IMR-90 (cell line): ENCODE measurements around the gene LAMA5. TPM values are rescaled to one million over a fixed set of nuclear protein-coding genes. Genes with fewer than 3 reads are reported as not detected.

Source experiments
- ATAC-seq: fragments of 200-7000 bp; cut with Tn5 transposase; 2 replicates; pipeline ENCODE4 v1.9.1; 2020; ENCODE audit warnings: low read depth, mild to moderate bottlenecking, moderate library complexity
- BruUV-seq: library from RNA; stranded (reverse); fragments of 400-500 nt; replicated peaks from 2 replicates; lab custom pipeline; 2021; lab: Mats Ljungman, UMichigan
- CTCF ChIA-PET: fragments of 300-600 bp; formaldehyde crosslinking; extraction: SDS; loops from one replicate; lab custom pipeline; 2021; ENCODE audit warnings: antibody characterized with exemption; lab: Yijun Ruan, JAX
- POLR2A ChIA-PET: fragments of 300-600 bp; sonication (Branson Sonifier 250); formaldehyde crosslinking; loops from one replicate; lab custom pipeline; 2022; ENCODE audit warnings: antibody characterized with exemption; ENCODE audit not compliant: unreplicated experiment; lab: Charles Lee
- DNase-seq: peaks from one replicate; pipeline ENCODE4 v3.0.0; 2013
- H2AFZ ChIP-seq: replicated peaks from 2 replicates; pipeline ENCODE3; 2013; ENCODE audit warnings: low read length, mild to moderate bottlenecking; ENCODE audit not compliant: poor library complexity
- H2AK5ac ChIP-seq: 2 replicates; pipeline ENCODE4 v1.6.1; 2013; ENCODE audit warnings: low read depth, low read length, inconsistent platforms
- H2AK9ac ChIP-seq: replicated peaks from 2 replicates; pipeline ENCODE3; 2013; ENCODE audit warnings: mild to moderate bottlenecking, low read depth, low read length, moderate library complexity; ENCODE audit not compliant: poor library complexity
- H2BK120ac ChIP-seq: 2 replicates; pipeline ENCODE4 v1.6.1; 2013; ENCODE audit warnings: low read depth, low read length, inconsistent platforms
- H2BK15ac ChIP-seq: 3 replicates; pipeline ENCODE4 v1.6.1; 2013; ENCODE audit warnings: low read depth, low read length, inconsistent platforms
- H2BK20ac ChIP-seq: 2 replicates; pipeline ENCODE4 v1.6.1; 2013; ENCODE audit warnings: low read depth, mild to moderate bottlenecking, inconsistent platforms, low read length, moderate library complexity
- H2BK5ac ChIP-seq: 2 replicates; pipeline ENCODE4 v1.6.1; 2013; ENCODE audit warnings: mild to moderate bottlenecking, low read depth, low read length, inconsistent platforms; ENCODE audit not compliant: poor library complexity, severe bottlenecking
- H3K14ac ChIP-seq: replicated peaks from 2 replicates; pipeline ENCODE4 v1.6.1; 2013; ENCODE audit warnings: low read depth, low read length, inconsistent platforms
- H3K18ac ChIP-seq: 2 replicates; pipeline ENCODE4 v1.6.1; 2013; ENCODE audit warnings: low read depth, low read length, control low read depth
- H3K23ac ChIP-seq: 2 replicates; pipeline ENCODE4 v1.6.1; 2013; ENCODE audit warnings: low read depth, low read length, inconsistent platforms
- H3K27ac ChIP-seq: 2 replicates; pipeline ENCODE4 v1.5.1; 2013; ENCODE audit warnings: mild to moderate bottlenecking, control low read depth, low read length; ENCODE audit not compliant: insufficient read depth
- H3K27me3 ChIP-seq: 2 replicates; pipeline ENCODE4 v1.6.1; 2013; ENCODE audit warnings: low read length; ENCODE audit not compliant: control insufficient read depth, insufficient read depth
- H3K36me3 ChIP-seq: 2 replicates; pipeline ENCODE4 v1.6.1; 2013; ENCODE audit warnings: low read length, mixed read lengths; ENCODE audit not compliant: control insufficient read depth, insufficient read depth
- H3K4ac ChIP-seq: 2 replicates; pipeline ENCODE4 v1.6.1; 2013; ENCODE audit warnings: low read depth, low read length, inconsistent platforms
- H3K4me1 ChIP-seq: 2 replicates; pipeline ENCODE4 v1.6.1; 2013; ENCODE audit warnings: low read length, mixed read lengths; ENCODE audit not compliant: control insufficient read depth, insufficient read depth
- H3K4me2 ChIP-seq: 2 replicates; pipeline ENCODE4 v1.6.1; 2013; ENCODE audit warnings: low read depth, mild to moderate bottlenecking, control low read depth, low read length, moderate library complexity
- H3K4me3 ChIP-seq: 2 replicates; pipeline ENCODE4 v1.5.1; 2013; ENCODE audit warnings: low read depth, mild to moderate bottlenecking, control low read depth, low read length, moderate library complexity; ENCODE audit not compliant: insufficient read depth
- H3K56ac ChIP-seq: 2 replicates; pipeline ENCODE4 v1.6.1; 2013; ENCODE audit warnings: low read length, inconsistent platforms; ENCODE audit not compliant: insufficient read depth; ENCODE audit errors: extremely low read depth
- H3K79me1 ChIP-seq, 2 experiments: 2 replicates each; pipeline ENCODE4 v1.6.1; 2013; ENCODE audit warnings: low read length in 2 of 2, inconsistent platforms in 1 of 2, low read depth in 1 of 2
- H3K9ac ChIP-seq: 2 replicates; pipeline ENCODE4 v1.6.1; 2013; ENCODE audit warnings: low read depth, low read length, control low read depth
- H3K9me1 ChIP-seq: 2 replicates; pipeline ENCODE4 v1.6.1; 2013; ENCODE audit warnings: low read length, inconsistent platforms; ENCODE audit not compliant: insufficient read depth
- H3K9me3 ChIP-seq: 2 replicates; pipeline ENCODE4 v1.6.1; 2013; ENCODE audit warnings: low read length; ENCODE audit not compliant: control insufficient read depth, insufficient read depth
- H4K20me1 ChIP-seq: 2 replicates; pipeline ENCODE4 v1.6.1; 2013; ENCODE audit warnings: low read length, inconsistent platforms; ENCODE audit not compliant: insufficient read depth
- H4K5ac ChIP-seq: 2 replicates; pipeline ENCODE4 v1.6.1; 2013; ENCODE audit warnings: mild to moderate bottlenecking, low read depth, low read length, control low read depth
- H4K8ac ChIP-seq, 2 experiments: 2 replicates each; pipeline ENCODE4 v1.6.1; 2013; ENCODE audit warnings: low read depth in 2 of 2, low read length in 2 of 2, control low read depth in 1 of 2, inconsistent platforms in 1 of 2
- H4K91ac ChIP-seq: 2 replicates; pipeline ENCODE4 v1.6.1; 2013; ENCODE audit warnings: low read depth, low read length, inconsistent platforms; ENCODE audit not compliant: insufficient read depth
- BHLHE40 ChIP-seq: fragments of 150-350 bp; IDR thresholded peaks from 2 replicates; pipeline ENCODE4 v1.6.1; 2016; ENCODE audit warnings: mild to moderate bottlenecking, low read depth, low read length
- CEBPB ChIP-seq: IDR thresholded peaks from 2 replicates; pipeline ENCODE4 v1.6.1; 2012; ENCODE audit warnings: low read depth, low read length, improper control_type of control experiment
- ELK1 ChIP-seq: fragments of 150-350 bp; IDR thresholded peaks from 2 replicates; pipeline ENCODE4 v1.6.1; 2016; ENCODE audit warnings: low read depth, mild to moderate bottlenecking, low read length, moderate library complexity, borderline replicate concordance
- FOS ChIP-seq: fragments of 150-350 bp; IDR thresholded peaks from 2 replicates; pipeline ENCODE4 v1.6.1; 2016; ENCODE audit warnings: low read depth, low read length
- MAFK ChIP-seq: IDR thresholded peaks from 2 replicates; pipeline ENCODE4 v1.6.1; 2012; ENCODE audit warnings: low read depth, low read length, improper control_type of control experiment
- MXI1 ChIP-seq: IDR thresholded peaks from 2 replicates; pipeline ENCODE4 v1.6.1; 2012; ENCODE audit warnings: low read depth, mild to moderate bottlenecking, low read length, moderate library complexity, borderline replicate concordance
- NFE2L2 ChIP-seq: fragments of 150-350 bp; IDR thresholded peaks from 2 replicates; pipeline ENCODE4 v1.6.1; 2016; ENCODE audit warnings: low read depth, mild to moderate bottlenecking, low read length
- RAD21 ChIP-seq: IDR thresholded peaks from 2 replicates; pipeline ENCODE4 v1.6.1; 2012; ENCODE audit warnings: low read length, improper control_type of control experiment
- RCOR1 ChIP-seq: IDR thresholded peaks from 2 replicates; pipeline ENCODE4 v1.6.1; 2012; ENCODE audit warnings: mild to moderate bottlenecking, low read length, improper control_type of control experiment; ENCODE audit not compliant: insufficient replicate concordance
- RFX5 ChIP-seq: IDR thresholded peaks from 2 replicates; pipeline ENCODE4 v1.8.0; 2012; ENCODE audit warnings: low read depth, mild to moderate bottlenecking, low read length, moderate library complexity
- WGBS, 2 experiments: methylation state at CpG; one replicate each; pipeline versions ENCODE4 v1.1.5 to v1.1.7; 2013; ENCODE audit warnings: missing lambda C conversion rate in 2 of 2; ENCODE audit not compliant: insufficient read length in 1 of 2; ENCODE audit errors: extremely low coverage in 2 of 2; 5-methylcytosine and 5-hydroxymethylcytosine counted together
- dilution Hi-C: fragments of 300-500 bp; cut with HindIII; formaldehyde crosslinking; loops from one replicate; pipeline ENCODE4 v1.14.3; 2018; ENCODE audit warnings: low sequenced_read_pairs; ENCODE audit not compliant: unreplicated experiment
- in situ Hi-C: fragments of 300-500 bp; cut with MboI; formaldehyde crosslinking; loops from 3 replicates; pipeline ENCODE4 v1.14.3; 2019; ENCODE audit warnings: low sequenced_read_pairs, inconsistent platforms, mixed read lengths
- intact Hi-C: fragments of 100-400 bp; cut with micrococcal nuclease; formaldehyde crosslinking; loops from 2 replicates; pipeline ENCODE4 v1.10.0; 2022
- polyA plus RNA-seq, 3 experiments: library from polyadenylated mRNA; depleted of rRNA; stranded (reverse); fragments of >200 nt; gene quantifications; 2 replicates each; pipeline ENCODE4 v1.2.3, GENCODE V29; 2012; ENCODE audit warnings: low replicate concordance in 1 of 3
- total RNA-seq: library from RNA; depleted of rRNA; stranded (reverse); fragments of >200 nt; gene quantifications from 2 replicates; pipeline ENCODE4 v1.2.3, GENCODE V29; 2012
- TF ChIP-seq, protein P1 (sequence below): fragments of 150-350 bp; IDR thresholded peaks from 2 replicates; pipeline ENCODE4 v1.6.1; 2017; ENCODE audit warnings: mild to moderate bottlenecking, antibody characterized with exemption, low read length, low read depth

The LAMA5 gene
- total and polyA plus RNA-seq, 2 of the 4 experiments (the other 2 are of a cell fraction), result 0.90 to 7.3 TPM

GRCh38 chr20:62409931-62410745 is 43.0 kb upstream of the LAMA5 start (continued):
- 0 out of 2 replicates have a peak, but pooled peaks have one; percentile 11 for TF ChIP-seq BHLHE40

DNA sequence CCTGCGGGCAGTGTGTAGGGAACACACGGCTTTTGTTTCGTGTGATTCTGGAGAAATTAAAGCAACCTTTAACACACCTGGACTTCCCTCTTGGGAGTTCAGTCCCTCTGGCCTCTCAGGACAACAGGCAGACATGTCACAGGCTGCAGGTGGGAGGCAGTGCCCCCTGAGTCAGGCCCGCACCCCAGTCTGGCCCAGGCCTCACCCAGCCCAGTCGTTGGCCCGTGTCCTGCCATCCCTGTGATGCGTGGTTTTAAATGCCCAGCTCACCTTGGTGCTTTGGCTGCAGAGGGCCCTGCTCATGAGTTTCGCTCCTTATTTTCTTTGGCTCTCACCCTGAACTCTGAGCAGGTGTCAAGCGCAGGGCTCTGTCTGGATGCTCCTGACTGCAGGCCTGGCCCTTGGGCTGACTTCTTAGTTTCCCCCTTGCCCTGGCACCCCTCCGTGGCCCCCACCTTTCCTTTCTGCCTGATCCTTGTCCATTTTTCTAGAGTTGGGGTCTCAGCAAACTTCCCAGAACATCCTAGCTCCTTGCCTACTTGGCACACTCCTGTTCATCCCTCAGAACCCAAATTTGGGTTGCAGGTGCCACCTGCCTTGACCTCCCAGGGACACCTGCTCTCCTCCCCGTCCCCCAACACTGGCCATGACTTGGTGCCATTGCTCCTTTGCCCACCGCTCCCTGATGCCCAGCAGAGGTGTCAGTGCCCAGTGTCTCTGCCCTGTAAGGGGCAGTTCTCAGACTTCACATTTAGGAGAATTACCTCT is 42.2 kb upstream of the LAMA5 start:
- Histone ChIP-seq H3K14ac (no peak overlapping the region), H3K23ac (no peak overlapping the region), H3K27me3 (peaks cover 8% of the 10 kb centered on the region; the same call in 1 of the 2 replicates), H3K9me3 (no peaks in the 10 kb centered on the region), H2AFZ (no peak overlapping the region), H3K36me3 (no peaks in the 10 kb centered on the region), H2BK15ac (no peak overlapping the region), H3K9ac (no peak overlapping the region), H2AK9ac (no peak overlapping the region), H2BK20ac (no peak overlapping the region), H3K4me2 (no peak overlapping the region), H4K5ac (no peak overlapping the region), H3K18ac (no peak overlapping the region), H2BK120ac (no peak overlapping the region), H3K4me1 (peaks cover 6% of the 10 kb centered on the region; the same call in 1 of the 2 replicates), H2AK5ac (no peak overlapping the region), H3K56ac (no peak overlapping the region), H2BK5ac (no peak overlapping the region), H4K8ac (no peak overlapping the region), H4K20me1 (no peaks in the 10 kb centered on the region; the same call in 1 of the 2 replicates), H3K4me3 (no peak overlapping the region), H3K9me1 (no peaks in the 10 kb centered on the region), H3K79me1 (peaks cover 7 to 14% of the 10 kb centered on the region in 2 experiments; a peak in 1 of 4 replicates), H4K91ac (no peak overlapping the region), H3K4ac (no peak overlapping the region), H3K27ac (no peak overlapping the region)
- in situ Hi-C loops (no loop called here), dilution Hi-C loops (no loop called here), intact Hi-C loops (no loop called here)
- ChIA-PET CTCF (no interaction called here), POLR2A (interaction anchor here (0.6 kb wide), 1 partner anchor 10 kb away, joined by 3 read pairs; no protein-coding TSS in a partner anchor)
- 77% methylated on average over 8 of the region's 12 CpGs; no CpG with 5 or more reads in 1 of the 2 experiments for WGBS, 2 experiments
- ATAC-seq, result no peak
- BruUV-seq, result no TSS peak
- no peak for DNase-seq
- TF ChIP-seq RAD21, result no peak
- TF ChIP-seq RCOR1, result no peak
- TF ChIP-seq ELK1, result no peak
- no peak for TF ChIP-seq RFX5
- TF ChIP-seq CEBPB, result no peak
- TF ChIP-seq NFE2L2, result no peak
- no peak for TF ChIP-seq FOS
- no peak for TF ChIP-seq MAFK
- no peak for TF ChIP-seq BHLHE40
- TF ChIP-seq, protein P1, sequence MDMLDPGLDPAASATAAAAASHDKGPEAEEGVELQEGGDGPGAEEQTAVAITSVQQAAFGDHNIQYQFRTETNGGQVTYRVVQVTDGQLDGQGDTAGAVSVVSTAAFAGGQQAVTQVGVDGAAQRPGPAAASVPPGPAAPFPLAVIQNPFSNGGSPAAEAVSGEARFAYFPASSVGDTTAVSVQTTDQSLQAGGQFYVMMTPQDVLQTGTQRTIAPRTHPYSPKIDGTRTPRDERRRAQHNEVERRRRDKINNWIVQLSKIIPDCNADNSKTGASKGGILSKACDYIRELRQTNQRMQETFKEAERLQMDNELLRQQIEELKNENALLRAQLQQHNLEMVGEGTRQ, result no peak
- TF ChIP-seq MXI1, result no peak
